NCI-H524 treated with DMSO at 0.1 percent for 48 hours (cell line): ENCODE data around the gene UPK1A.
"Not testable (repeated sequence)": the region's sequence is repeated elsewhere in the genome, so short reads cannot be mapped to it uniquely, and the experiment has no call there.

Experiments
- DNase-seq: peaks from one replicate; lab custom pipeline; 2025; lab: John Stamatoyannopoulos, UW

UPK1A gene

GRCh38 chr19:35644987-35645679, 21.2 kb upstream of the UPK1A start:
- no peak for DNase-seq

- no peak for DNase-seq
Observed at GRCh38 chr19:35645680-35646511, 20.4 kb upstream of the UPK1A start.

- DNase-seq, result peak; percentile 96
Observed at GRCh38 chr19:35648017-35648961, 18.0 kb upstream of the UPK1A start, which contains the start of gene COX6B1. TSS of gene COX6B1 (plus strand) at chr19:35648323. CDS start at chr19:35651244, 2,921 bp downstream.

- DNase-seq, result no peak
Observed at GRCh38 chr19:35650581-35650980, 15.7 kb upstream of the UPK1A start.

- DNase-seq, result not testable (repeated sequence)
Observed at GRCh38 chr19:35654828-35655227, 11.5 kb upstream of the UPK1A start.

GRCh38 chr19:35655600-35655999, 10.7 kb upstream of the UPK1A start:
- no peak for DNase-seq

GRCh38 chr19:35656700-35657099, 9.6 kb upstream of the UPK1A start:
- DNase-seq, result no peak

GRCh38 chr19:35657904-35658700, 8.2 kb upstream of the UPK1A start:
- DNase-seq, result no peak

GRCh38 chr19:35661995-35662340, 4.3 kb upstream of the UPK1A start:
- no peak for DNase-seq

- DNase-seq, result no peak
Observed at GRCh38 chr19:35663981-35664380, 2.3 kb upstream of the UPK1A start.

GRCh38 chr19:35665157-35665556, 1.2 kb upstream of the UPK1A start:
- DNase-seq, result no peak

- DNase-seq, result no peak
Observed at GRCh38 chr19:35665604-35666003, 713 bp upstream of the UPK1A start.

- DNase-seq, result no peak
Observed at GRCh38 chr19:35669566-35669965, 3.2 kb downstream of the UPK1A start.

GRCh38 chr19:35669974-35670373, 3.7 kb downstream of the UPK1A start:
- no peak for DNase-seq

- DNase-seq, result no peak
Observed at GRCh38 chr19:35670686-35671085, 4.4 kb downstream of the UPK1A start.

- no peak for DNase-seq
Observed at GRCh38 chr19:35671818-35672217, 5.5 kb downstream of the UPK1A start.

GRCh38 chr19:35673121-35673804, 6.9 kb downstream of the UPK1A start:
- DNase-seq, result no peak

- DNase-seq, result no peak
Observed at GRCh38 chr19:35675589-35676140, 9.3 kb downstream of the UPK1A start.

GRCh38 chr19:35689836-35690235, 23.5 kb downstream of the UPK1A start:
- DNase-seq, result no peak

- not testable (repeated sequence) for DNase-seq
Observed at GRCh38 chr19:35691106-35691505, 24.8 kb downstream of the UPK1A start.

- no peak for DNase-seq
Observed at GRCh38 chr19:35692010-35692409, 25.7 kb downstream of the UPK1A start.
